ENCODE measurements around the gene GMDS.
A peak's percentile ranks its signal among the peaks of the same experiment; 100 is the strongest.

The GMDS gene

DNA sequence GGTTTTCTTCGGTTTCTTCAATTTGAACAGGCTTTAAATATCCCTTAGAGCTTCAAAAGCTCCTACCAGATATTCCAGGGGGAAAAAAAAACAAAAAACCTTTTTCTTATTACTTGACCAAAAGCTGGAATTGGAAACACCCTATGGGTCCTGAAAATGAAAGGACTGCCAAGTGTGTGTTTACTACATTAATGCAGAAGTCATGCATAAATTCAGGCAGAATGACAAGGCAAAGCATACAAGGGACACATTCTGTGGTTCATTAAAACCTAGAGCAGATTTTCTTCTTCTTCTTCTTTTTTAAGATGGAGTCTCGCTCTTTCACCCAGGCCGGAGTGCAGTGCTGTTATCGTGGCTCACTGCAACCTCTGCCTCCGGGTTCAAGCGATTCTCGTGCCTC lies 119.1 kb downstream of the GMDS start:
- POLR2A ChIA-PET (ENCODE audit: low non-redundant PET): no interaction called here
- TF ChIP-seq, protein P1, sequence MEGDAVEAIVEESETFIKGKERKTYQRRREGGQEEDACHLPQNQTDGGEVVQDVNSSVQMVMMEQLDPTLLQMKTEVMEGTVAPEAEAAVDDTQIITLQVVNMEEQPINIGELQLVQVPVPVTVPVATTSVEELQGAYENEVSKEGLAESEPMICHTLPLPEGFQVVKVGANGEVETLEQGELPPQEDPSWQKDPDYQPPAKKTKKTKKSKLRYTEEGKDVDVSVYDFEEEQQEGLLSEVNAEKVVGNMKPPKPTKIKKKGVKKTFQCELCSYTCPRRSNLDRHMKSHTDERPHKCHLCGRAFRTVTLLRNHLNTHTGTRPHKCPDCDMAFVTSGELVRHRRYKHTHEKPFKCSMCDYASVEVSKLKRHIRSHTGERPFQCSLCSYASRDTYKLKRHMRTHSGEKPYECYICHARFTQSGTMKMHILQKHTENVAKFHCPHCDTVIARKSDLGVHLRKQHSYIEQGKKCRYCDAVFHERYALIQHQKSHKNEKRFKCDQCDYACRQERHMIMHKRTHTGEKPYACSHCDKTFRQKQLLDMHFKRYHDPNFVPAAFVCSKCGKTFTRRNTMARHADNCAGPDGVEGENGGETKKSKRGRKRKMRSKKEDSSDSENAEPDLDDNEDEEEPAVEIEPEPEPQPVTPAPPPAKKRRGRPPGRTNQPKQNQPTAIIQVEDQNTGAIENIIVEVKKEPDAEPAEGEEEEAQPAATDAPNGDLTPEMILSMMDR (conservative IDR thresholded peaks at IDR 0.05; ENCODE audit: low read depth): no peak
- no peak overlapping the region for H3K27ac ChIP-seq
- DNase-seq (ENCODE audit: low spot score): no peak
- CTCF ChIA-PET: no interaction called here

DNA sequence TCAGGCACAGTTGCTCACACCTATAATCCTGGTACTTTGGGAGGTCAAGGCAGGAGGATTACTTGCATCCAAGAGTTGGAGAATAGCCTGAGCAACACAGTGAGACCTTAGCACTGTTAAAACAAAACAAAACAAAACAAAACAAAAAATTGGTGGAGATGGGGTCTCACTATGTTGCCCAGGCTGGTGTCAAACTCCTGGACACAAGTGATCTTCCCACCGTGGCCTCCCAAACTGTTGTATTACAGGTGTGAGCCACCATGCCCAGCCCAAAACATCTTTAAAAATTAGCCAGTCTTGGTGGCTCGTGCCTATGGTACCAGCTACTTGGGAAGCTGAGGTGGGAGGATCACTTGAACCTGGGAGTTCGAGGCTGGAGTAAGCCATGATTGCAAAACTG lies 120.2 kb downstream of the GMDS start:
- ChIA-PET POLR2A (ENCODE audit: low non-redundant PET) (no interaction called here), CTCF (no interaction called here)
- no peak overlapping the region for H3K27ac ChIP-seq
- no peak for DNase-seq (ENCODE audit: low spot score)
- TF ChIP-seq, protein P1 (conservative IDR thresholded peaks at IDR 0.05; ENCODE audit: low read depth): no peak

DNA sequence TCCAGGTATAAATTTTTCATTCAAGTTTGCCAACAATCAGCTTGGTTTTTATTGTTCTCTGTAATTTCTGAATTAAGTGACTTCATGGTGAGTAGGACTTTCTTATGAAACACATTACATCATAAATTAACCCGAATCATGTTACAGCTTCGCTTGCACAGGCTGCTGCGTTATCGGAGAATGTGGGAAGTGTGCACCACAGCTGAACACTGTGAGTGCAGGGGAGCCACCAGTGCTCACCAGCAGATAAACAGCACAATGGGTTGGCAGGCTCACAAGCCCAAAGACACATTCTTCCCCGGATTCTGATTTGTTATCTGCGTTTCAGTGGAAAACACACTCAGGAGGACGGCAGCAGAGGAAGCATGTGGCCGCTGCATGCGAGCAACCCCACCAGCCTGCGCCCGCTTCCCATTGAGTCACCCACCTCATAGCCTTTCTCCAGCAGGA lies 121.1 kb downstream of the GMDS start:
- ChIA-PET CTCF (interaction anchor here (0.6 kb wide), 1 partner anchor 225 kb away, joined by 3 read pairs; no protein-coding TSS in a partner anchor), POLR2A (ENCODE audit: low non-redundant PET) (no interaction called here)
- TF ChIP-seq, protein P1 (conservative IDR thresholded peaks at IDR 0.05; ENCODE audit: low read depth): no peak
- DNase-seq (ENCODE audit: low spot score): peak; percentile 9
- H3K27ac ChIP-seq: no peak overlapping the region

DNA sequence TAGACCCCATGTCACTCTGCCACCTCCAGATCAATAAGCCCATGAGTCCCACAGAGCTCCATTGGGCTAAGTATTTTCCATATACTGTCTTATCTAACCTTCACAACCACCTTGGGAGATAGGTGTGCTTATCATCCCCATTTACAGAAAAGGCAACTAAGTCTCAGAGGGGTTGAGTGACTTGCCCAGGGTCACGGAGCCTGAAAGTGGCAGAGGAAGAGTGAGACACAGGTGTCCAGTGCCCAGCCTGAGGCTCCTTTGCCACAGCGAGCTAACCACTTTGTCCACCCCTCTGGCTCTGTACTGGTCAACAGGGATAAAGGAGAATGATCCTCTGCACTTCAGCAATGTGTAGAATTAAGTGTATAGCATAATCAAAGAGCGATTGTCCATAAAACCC lies 124.5 kb downstream of the GMDS start:
- no peak overlapping the region for H3K27ac ChIP-seq
- POLR2A ChIA-PET (ENCODE audit: low non-redundant PET): no interaction called here
- no peak for DNase-seq (ENCODE audit: low spot score)
- TF ChIP-seq, protein P1 (conservative IDR thresholded peaks at IDR 0.05; ENCODE audit: low read depth): no peak
- CTCF ChIA-PET: interaction anchor here (0.7 to 1.7 kb wide), 2 partner anchors 514 to 1139 kb away, joined by 4 to 5 read pairs; no protein-coding TSS in a partner anchor

DNA sequence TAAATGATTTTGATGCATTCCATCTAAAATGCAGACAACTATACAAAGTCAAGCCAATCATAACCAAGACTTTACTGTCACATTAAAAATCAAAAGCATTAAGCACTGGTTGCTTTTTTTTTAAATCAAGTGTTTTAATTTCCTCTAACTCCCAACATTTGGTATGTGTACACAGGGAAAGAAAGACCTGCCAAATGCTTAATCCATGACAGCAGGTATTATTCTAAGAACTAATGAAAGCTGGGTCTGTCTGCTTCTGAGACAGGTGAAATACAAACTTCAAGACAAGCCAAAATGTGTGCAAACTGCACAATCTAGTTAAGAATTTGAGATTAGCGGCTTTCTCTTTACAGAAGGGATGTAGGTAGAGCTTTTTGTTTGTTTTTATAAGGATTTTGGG lies 126.1 kb downstream of the GMDS start:
- POLR2A ChIA-PET (ENCODE audit: low non-redundant PET): no interaction called here
- TF ChIP-seq, protein P1 (conservative IDR thresholded peaks at IDR 0.05; ENCODE audit: low read depth): no peak

DNA sequence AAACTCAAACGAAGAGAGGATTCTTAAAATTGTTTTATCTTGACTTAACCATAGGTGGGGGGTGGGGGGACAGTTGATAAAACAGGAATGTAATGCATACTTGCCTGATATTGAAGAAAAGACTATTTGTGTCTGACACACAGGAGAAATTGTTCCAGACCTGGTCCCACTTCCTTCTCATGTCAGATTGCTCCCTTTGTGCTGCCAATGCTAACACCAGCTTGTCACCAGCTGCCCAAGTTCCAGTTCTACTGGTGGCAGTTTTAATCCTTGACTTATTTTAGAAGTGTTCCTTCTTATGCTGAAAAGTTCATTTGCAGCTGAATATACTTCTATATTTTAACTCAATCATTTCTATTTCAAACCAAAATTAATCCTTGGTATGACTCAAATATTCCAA lies 127.3 kb downstream of the GMDS start:
- no peak overlapping the region for H3K27ac ChIP-seq
- POLR2A ChIA-PET (ENCODE audit: low non-redundant PET): no interaction called here
- TF ChIP-seq, protein P1 (conservative IDR thresholded peaks at IDR 0.05; ENCODE audit: low read depth): no peak
- no peak for DNase-seq (ENCODE audit: low spot score)
- CTCF ChIA-PET: no interaction called here

More for the DNA sequence above, 126.1 kb downstream of the GMDS start:
- H3K27ac ChIP-seq: no peak overlapping the region
- no peak for DNase-seq (ENCODE audit: low spot score)
- CTCF ChIA-PET: interaction anchor here (0.6 kb wide), 2 partner anchors 126 to 175 kb away, joined by 4 to 9 read pairs; no protein-coding TSS in a partner anchor

All from RWPE1 (cell line).